ENCODE measurements around the gene PTPRE.

PTPRE gene

DNA sequence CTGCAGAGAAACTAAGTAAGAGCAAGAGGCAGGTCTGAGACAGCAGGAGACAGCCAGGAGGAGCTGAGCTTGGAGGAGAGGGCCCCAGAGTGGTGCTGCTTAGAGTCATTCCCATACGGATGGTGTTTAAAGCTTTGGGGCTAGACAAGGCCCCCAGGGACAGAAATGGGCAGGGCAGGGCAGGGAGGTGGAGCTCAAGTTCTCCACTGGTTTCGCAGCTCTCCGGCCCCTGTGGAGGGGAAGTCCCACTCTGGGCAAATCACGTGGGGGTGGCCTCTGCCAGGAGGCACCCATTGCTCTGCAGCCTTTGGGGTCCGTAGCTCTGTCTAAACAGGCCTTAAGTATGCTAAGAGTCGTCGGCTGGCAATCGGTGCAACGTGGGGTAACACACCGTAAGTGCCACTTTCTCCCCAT lies 1.0 kb upstream of the PTPRE start:
- H3K4me3 ChIP-seq (replicated peaks; ENCODE audit: insufficient read depth, low read length): no peak overlapping the region
- H3K27ac ChIP-seq (replicated peaks): no peak overlapping the region
- no peak for DNase-seq (ENCODE audit: low read depth in 1 of 2, low spot score in 1 of 2)
- TF ChIP-seq, protein P1, sequence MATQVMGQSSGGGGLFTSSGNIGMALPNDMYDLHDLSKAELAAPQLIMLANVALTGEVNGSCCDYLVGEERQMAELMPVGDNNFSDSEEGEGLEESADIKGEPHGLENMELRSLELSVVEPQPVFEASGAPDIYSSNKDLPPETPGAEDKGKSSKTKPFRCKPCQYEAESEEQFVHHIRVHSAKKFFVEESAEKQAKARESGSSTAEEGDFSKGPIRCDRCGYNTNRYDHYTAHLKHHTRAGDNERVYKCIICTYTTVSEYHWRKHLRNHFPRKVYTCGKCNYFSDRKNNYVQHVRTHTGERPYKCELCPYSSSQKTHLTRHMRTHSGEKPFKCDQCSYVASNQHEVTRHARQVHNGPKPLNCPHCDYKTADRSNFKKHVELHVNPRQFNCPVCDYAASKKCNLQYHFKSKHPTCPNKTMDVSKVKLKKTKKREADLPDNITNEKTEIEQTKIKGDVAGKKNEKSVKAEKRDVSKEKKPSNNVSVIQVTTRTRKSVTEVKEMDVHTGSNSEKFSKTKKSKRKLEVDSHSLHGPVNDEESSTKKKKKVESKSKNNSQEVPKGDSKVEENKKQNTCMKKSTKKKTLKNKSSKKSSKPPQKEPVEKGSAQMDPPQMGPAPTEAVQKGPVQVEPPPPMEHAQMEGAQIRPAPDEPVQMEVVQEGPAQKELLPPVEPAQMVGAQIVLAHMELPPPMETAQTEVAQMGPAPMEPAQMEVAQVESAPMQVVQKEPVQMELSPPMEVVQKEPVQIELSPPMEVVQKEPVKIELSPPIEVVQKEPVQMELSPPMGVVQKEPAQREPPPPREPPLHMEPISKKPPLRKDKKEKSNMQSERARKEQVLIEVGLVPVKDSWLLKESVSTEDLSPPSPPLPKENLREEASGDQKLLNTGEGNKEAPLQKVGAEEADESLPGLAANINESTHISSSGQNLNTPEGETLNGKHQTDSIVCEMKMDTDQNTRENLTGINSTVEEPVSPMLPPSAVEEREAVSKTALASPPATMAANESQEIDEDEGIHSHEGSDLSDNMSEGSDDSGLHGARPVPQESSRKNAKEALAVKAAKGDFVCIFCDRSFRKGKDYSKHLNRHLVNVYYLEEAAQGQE (IDR thresholded peaks at IDR 0.05; ENCODE audit: insufficient replicate concordance, low read depth): no peak
- TF ChIP-seq POLR2AphosphoS5 (IDR thresholded peaks at IDR 0.05; ENCODE audit: low read depth): no peak
- TF ChIP-seq, protein P2, sequence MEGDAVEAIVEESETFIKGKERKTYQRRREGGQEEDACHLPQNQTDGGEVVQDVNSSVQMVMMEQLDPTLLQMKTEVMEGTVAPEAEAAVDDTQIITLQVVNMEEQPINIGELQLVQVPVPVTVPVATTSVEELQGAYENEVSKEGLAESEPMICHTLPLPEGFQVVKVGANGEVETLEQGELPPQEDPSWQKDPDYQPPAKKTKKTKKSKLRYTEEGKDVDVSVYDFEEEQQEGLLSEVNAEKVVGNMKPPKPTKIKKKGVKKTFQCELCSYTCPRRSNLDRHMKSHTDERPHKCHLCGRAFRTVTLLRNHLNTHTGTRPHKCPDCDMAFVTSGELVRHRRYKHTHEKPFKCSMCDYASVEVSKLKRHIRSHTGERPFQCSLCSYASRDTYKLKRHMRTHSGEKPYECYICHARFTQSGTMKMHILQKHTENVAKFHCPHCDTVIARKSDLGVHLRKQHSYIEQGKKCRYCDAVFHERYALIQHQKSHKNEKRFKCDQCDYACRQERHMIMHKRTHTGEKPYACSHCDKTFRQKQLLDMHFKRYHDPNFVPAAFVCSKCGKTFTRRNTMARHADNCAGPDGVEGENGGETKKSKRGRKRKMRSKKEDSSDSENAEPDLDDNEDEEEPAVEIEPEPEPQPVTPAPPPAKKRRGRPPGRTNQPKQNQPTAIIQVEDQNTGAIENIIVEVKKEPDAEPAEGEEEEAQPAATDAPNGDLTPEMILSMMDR (IDR thresholded peaks at IDR 0.05; ENCODE audit: insufficient read depth, low read length): no peak
- TF ChIP-seq GABPA (IDR thresholded peaks at IDR 0.05; ENCODE audit: low read depth): no peak
- TF ChIP-seq SPI1 (IDR thresholded peaks at IDR 0.05; ENCODE audit: borderline replicate concordance, low read depth): no peak
- H3K27me3 ChIP-seq (ENCODE audit: insufficient read depth, poor library complexity, severe bottlenecking): peaks cover 10% of the 10 kb centered on the region

DNA sequence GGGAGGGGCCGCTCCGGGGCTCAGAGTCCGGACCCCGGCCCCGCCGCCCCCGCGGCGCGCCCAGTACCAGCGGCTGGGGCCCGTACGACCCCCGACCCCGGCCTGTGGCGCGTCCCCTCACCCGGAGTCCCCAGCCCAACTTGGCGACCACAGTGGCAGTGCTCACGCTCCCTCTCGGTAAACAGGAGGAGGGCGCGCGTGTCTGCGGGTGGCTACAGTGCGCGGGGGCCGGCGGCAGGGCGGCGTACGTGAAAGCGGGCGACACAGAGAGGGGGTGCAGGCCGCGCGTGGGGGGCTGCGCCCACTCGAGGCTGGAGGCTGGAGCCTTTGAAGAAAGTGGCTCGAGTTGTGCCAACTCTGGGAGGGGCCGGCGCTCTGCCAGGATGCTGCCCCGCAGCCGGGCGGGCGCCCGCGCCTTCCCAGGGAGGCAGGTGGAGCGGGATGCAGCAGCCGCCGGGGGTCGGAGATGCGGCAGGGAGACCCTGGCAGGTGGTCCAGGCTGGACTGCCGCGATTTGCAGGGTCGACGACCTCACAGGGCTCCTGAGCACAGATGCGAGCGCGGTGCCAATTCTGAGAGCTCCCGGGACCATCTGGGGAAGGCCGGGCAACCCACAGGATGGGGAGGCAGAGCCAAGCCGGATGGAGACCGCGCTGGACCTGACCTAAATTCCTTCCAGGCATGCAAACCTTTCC lies 655 bp downstream of the PTPRE start:
- TF ChIP-seq POLR2AphosphoS5 (IDR thresholded peaks at IDR 0.05; ENCODE audit: low read depth) (no peak), GABPA (IDR thresholded peaks at IDR 0.05; ENCODE audit: low read depth) (no peak), SPI1 (IDR thresholded peaks at IDR 0.05; ENCODE audit: borderline replicate concordance, low read depth) (no peak)
- TF ChIP-seq, protein P2 (IDR thresholded peaks at IDR 0.05; ENCODE audit: insufficient read depth, low read length): no peak
- TF ChIP-seq, protein P1 (IDR thresholded peaks at IDR 0.05; ENCODE audit: insufficient replicate concordance, low read depth): no peak
- no peak for DNase-seq (ENCODE audit: low read depth in 1 of 2, low spot score in 1 of 2)
- Histone ChIP-seq H3K27me3 (ENCODE audit: insufficient read depth, poor library complexity, severe bottlenecking) (peaks cover 10% of the 10 kb centered on the region), H3K4me3 (replicated peaks; ENCODE audit: insufficient read depth, low read length) (peak overlapping the region; percentile 63), H3K27ac (replicated peaks) (no peak overlapping the region)

DNA sequence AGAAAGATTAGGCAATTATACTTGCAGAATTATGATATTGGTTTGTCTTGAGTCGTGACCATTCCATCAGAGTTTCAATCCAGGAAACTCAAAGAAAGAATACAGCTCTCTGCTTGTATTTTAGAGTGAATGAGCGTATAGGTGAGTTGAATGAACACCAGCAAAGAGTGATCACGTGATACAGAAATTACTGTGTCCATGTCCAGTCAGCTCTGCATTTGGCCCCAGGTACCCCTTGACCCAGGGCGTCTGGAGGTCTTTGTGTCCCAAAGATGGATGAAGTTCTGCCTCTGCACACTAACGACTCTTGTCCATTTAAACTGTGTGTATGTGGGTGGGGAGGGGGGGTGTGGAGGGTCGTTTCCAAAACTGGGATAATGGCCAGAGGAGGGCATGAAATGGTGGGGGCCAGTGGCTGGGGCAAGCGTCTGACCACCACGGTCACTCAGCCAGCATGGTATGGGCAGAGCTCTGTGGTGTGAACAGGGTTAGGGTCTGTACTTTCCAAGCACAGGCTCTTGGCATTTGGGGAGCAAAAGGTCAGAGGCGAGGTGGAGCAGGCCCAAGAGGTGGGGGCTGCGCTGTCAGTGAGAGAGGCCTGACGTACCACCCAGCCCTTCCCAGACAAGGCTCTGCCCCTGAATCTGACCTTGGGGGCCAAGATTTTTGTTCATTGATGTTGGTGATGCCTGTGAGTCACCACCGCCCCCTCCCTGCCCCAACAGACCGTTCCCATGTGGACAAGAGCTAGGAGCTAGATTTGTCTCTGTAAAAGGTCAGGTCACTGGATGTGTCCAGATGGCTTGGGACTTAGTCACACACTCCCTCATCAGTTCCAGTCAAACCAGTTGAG lies 1.4 kb downstream of the PTPRE start:
- no peak for TF ChIP-seq POLR2AphosphoS5 (IDR thresholded peaks at IDR 0.05; ENCODE audit: low read depth)
- no peak for TF ChIP-seq GABPA (IDR thresholded peaks at IDR 0.05; ENCODE audit: low read depth)
- TF ChIP-seq, protein P1 (IDR thresholded peaks at IDR 0.05; ENCODE audit: insufficient replicate concordance, low read depth): no peak
- TF ChIP-seq, protein P2 (IDR thresholded peaks at IDR 0.05; ENCODE audit: insufficient read depth, low read length): no peak
- no peak for TF ChIP-seq SPI1 (IDR thresholded peaks at IDR 0.05; ENCODE audit: borderline replicate concordance, low read depth)
- no peak overlapping the region for H3K27ac ChIP-seq (replicated peaks)
- peak overlapping the region; percentile 63 for H3K4me3 ChIP-seq (replicated peaks; ENCODE audit: insufficient read depth, low read length)
- no peak for DNase-seq (ENCODE audit: low read depth in 1 of 2, low spot score in 1 of 2)
- H3K27me3 ChIP-seq (ENCODE audit: insufficient read depth, poor library complexity, severe bottlenecking): peaks cover 10% of the 10 kb centered on the region

Measured in HL-60 (cell line).